ENCODE data around the gene SLC9A8.

The SLC9A8 gene

DNA sequence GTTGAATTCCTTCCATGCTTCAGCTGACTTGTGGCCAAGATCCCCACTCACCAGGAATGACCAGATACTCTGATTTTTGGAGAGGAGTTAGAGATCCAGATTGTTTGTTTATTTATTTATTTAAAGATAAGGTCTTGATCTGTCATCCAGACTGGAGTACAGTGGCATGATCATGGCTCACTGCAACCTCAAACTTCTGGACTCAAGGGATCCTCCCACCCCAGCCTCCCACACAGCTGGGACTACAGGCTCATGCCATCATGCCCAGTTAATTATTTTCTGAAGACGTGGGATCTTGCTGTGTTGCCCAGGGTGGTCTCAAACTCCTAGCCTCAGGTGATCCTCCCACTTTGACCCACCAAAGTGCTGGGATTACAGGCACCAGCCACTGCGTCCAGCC is 106.8 kb downstream of the SLC9A8 start:
- no peak for DNase-seq
- H3K9me3 ChIP-seq (replicated peaks; ENCODE audit: insufficient read depth, low read length): no peaks in the 10 kb centered on the region
- peaks cover 10% of the 10 kb centered on the region for H3K79me2 ChIP-seq (ENCODE audit: low read length)

DNA sequence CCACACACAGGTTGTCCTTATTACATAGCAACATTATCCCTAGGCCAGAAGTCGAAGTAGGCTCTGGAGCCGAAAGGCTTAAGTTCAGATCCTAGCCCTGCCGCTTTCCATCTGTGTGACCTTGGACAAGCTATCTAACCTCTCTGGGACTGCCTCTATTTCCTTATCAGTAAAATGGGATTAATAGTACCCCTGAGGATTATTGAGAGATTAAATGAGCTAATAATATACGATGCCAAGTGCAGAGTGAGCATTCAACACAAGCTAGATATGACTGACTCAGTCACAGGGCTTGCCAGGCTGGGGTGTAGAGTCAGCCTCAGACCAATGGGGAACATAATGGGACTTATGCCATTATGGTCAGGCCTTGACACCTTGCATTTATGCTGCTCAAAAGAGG is 111.6 kb downstream of the SLC9A8 start:
- no peaks in the 10 kb centered on the region for H3K27me3 ChIP-seq (replicated peaks; ENCODE audit: insufficient read depth, low read length)
- H3K27ac ChIP-seq (ENCODE audit: low read length): no peak overlapping the region
- no peaks in the 10 kb centered on the region for H4K20me1 ChIP-seq (ENCODE audit: insufficient read depth, low read length)
- H3K79me2 ChIP-seq (ENCODE audit: low read length): no peaks in the 10 kb centered on the region
- no peaks in the 10 kb centered on the region for H3K9me3 ChIP-seq (replicated peaks; ENCODE audit: insufficient read depth, low read length)
- H3K4me2 ChIP-seq (ENCODE audit: low read depth, low read length): no peak overlapping the region
- no peaks in the 10 kb centered on the region for H3K4me1 ChIP-seq (ENCODE audit: low read length)
- H3K36me3 ChIP-seq (replicated peaks; ENCODE audit: insufficient read depth, low read length): no peaks in the 10 kb centered on the region
- no peak for DNase-seq
- H3K4me3 ChIP-seq (ENCODE audit: low read length): no peak overlapping the region
- H3F3A ChIP-seq (ENCODE audit: insufficient read depth, low read length): no peaks in the 10 kb centered on the region
- TF ChIP-seq, protein P1, sequence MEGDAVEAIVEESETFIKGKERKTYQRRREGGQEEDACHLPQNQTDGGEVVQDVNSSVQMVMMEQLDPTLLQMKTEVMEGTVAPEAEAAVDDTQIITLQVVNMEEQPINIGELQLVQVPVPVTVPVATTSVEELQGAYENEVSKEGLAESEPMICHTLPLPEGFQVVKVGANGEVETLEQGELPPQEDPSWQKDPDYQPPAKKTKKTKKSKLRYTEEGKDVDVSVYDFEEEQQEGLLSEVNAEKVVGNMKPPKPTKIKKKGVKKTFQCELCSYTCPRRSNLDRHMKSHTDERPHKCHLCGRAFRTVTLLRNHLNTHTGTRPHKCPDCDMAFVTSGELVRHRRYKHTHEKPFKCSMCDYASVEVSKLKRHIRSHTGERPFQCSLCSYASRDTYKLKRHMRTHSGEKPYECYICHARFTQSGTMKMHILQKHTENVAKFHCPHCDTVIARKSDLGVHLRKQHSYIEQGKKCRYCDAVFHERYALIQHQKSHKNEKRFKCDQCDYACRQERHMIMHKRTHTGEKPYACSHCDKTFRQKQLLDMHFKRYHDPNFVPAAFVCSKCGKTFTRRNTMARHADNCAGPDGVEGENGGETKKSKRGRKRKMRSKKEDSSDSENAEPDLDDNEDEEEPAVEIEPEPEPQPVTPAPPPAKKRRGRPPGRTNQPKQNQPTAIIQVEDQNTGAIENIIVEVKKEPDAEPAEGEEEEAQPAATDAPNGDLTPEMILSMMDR (IDR thresholded peaks at IDR 0.05; ENCODE audit: low read length): no peak
- TF ChIP-seq EZH2phosphoT487 (IDR thresholded peaks at IDR 0.05; ENCODE audit: low read length) (no peak), EZH2 (optimal IDR thresholded peaks at IDR 0.05; ENCODE audit: low read depth, low read length) (no peak)
- no peaks in the 10 kb centered on the region for H3K9me2 ChIP-seq (replicated peaks; ENCODE audit: insufficient read depth, low read length)
- no peak overlapping the region for H2AFZ ChIP-seq (ENCODE audit: low read length)
- H3K9ac ChIP-seq (ENCODE audit: low read length): no peak overlapping the region

More for the DNA sequence above, 106.8 kb downstream of the SLC9A8 start:
- no peaks in the 10 kb centered on the region for H3K9me2 ChIP-seq (replicated peaks; ENCODE audit: insufficient read depth, low read length)
- H3K4me3 ChIP-seq (ENCODE audit: low read length): no peak overlapping the region
- H3K4me1 ChIP-seq (ENCODE audit: low read length): 0 out of 2 replicates have a peak, but pooled peaks cover 4% of the 10 kb centered on the region
- H3K36me3 ChIP-seq (replicated peaks; ENCODE audit: insufficient read depth, low read length): no peaks in the 10 kb centered on the region
- H2AFZ ChIP-seq (ENCODE audit: low read length): no peak overlapping the region
- no peak overlapping the region for H3K4me2 ChIP-seq (ENCODE audit: low read depth, low read length)
- no peaks in the 10 kb centered on the region for H3K27me3 ChIP-seq (replicated peaks; ENCODE audit: insufficient read depth, low read length)
- no peak overlapping the region for H3K9ac ChIP-seq (ENCODE audit: low read length)
- no peak overlapping the region for H3K27ac ChIP-seq (ENCODE audit: low read length)
- no peak for TF ChIP-seq EZH2 (optimal IDR thresholded peaks at IDR 0.05; ENCODE audit: low read depth, low read length)
- no peak for TF ChIP-seq EZH2phosphoT487 (IDR thresholded peaks at IDR 0.05; ENCODE audit: low read length)
- TF ChIP-seq, protein P1 (IDR thresholded peaks at IDR 0.05; ENCODE audit: low read length): no peak
- H3F3A ChIP-seq (ENCODE audit: insufficient read depth, low read length): peaks cover 15% of the 10 kb centered on the region
- no peaks in the 10 kb centered on the region for H4K20me1 ChIP-seq (ENCODE audit: insufficient read depth, low read length)

DNA sequence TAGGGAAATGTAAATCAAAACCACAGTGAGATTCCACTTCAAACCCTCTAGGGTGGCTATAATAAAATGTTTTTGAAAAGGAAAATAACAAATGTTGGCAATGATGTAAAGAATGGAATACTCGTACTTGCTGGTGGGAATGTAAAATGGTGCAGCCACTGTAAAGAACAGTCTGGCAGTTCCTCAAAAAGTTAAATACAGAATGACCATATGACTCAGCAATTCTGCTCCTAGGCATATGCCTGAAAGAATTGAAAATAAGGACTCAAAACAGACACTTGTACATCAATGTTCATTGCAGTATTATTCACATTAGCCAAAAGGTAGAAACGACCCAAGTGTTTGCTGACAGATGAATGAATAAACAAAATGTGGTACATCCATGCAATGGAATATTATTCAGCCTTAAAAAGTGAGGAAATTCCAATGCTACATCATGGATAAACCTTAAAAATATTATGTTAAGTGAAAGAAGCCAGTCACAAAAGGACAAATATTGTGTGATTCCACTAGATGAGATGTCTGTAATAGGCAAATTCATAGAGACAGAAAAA is 113.3 kb downstream of the SLC9A8 start:
- Histone ChIP-seq H3K27me3 (replicated peaks; ENCODE audit: insufficient read depth, low read length) (no peaks in the 10 kb centered on the region), H4K20me1 (ENCODE audit: insufficient read depth, low read length) (no peaks in the 10 kb centered on the region), H3K4me3 (ENCODE audit: low read length) (no peak overlapping the region), H3K79me2 (ENCODE audit: low read length) (no peaks in the 10 kb centered on the region), H3K27ac (ENCODE audit: low read length) (no peak overlapping the region), H3K4me2 (ENCODE audit: low read depth, low read length) (no peak overlapping the region), H3F3A (ENCODE audit: insufficient read depth, low read length) (no peaks in the 10 kb centered on the region), H3K9me3 (replicated peaks; ENCODE audit: insufficient read depth, low read length) (no peaks in the 10 kb centered on the region), H2AFZ (ENCODE audit: low read length) (no peak overlapping the region), H3K36me3 (replicated peaks; ENCODE audit: insufficient read depth, low read length) (no peaks in the 10 kb centered on the region), H3K4me1 (ENCODE audit: low read length) (no peaks in the 10 kb centered on the region), H3K9me2 (replicated peaks; ENCODE audit: insufficient read depth, low read length) (no peaks in the 10 kb centered on the region), H3K9ac (ENCODE audit: low read length) (no peak overlapping the region)
- TF ChIP-seq EZH2 (optimal IDR thresholded peaks at IDR 0.05; ENCODE audit: low read depth, low read length): no peak
- TF ChIP-seq, protein P1 (IDR thresholded peaks at IDR 0.05; ENCODE audit: low read length): no peak
- TF ChIP-seq EZH2phosphoT487 (IDR thresholded peaks at IDR 0.05; ENCODE audit: low read length): no peak
- DNase-seq: no peak

Data from MM.1S (cell line).